GM13976 (cell line): ENCODE results near the gene TMEM240.

Experiments used
- DNase-seq: peaks from one replicate; pipeline ENCODE4 v3.0.0; 2012; ENCODE audit warnings: low spot score
- CTCF ChIP-seq: IDR thresholded peaks from 2 replicates; pipeline ENCODE4 v1.5.1; 2012; ENCODE audit warnings: borderline replicate concordance, mild to moderate bottlenecking; ENCODE audit not compliant: insufficient read depth; ENCODE audit errors: extremely low read depth, missing control alignments, control extremely low read depth
- in situ Hi-C: fragments of 300-500 bp; cut with MboI; formaldehyde crosslinking; loops from one replicate; pipeline ENCODE4 v1.12.0; 2022; ENCODE audit warnings: low sequenced_read_pairs, mixed read lengths, inconsistent platforms; ENCODE audit not compliant: unreplicated experiment

The TMEM240 gene

GRCh38 chr1:1539310-1540089 is 924 bp downstream of the TMEM240 start:
- no peak for TF ChIP-seq CTCF
- no peak for DNase-seq
- in situ Hi-C loops = no loop called here

GRCh38 chr1:1538989-1539309 is 1.5 kb downstream of the TMEM240 start:
- TF ChIP-seq CTCF = no peak
- in situ Hi-C loops = no loop called here
- DNase-seq = no peak

- in situ Hi-C loops = no loop called here
- TF ChIP-seq CTCF = no peak
- DNase-seq = no peak
These were observed 2.1 kb downstream of the TMEM240 start for GRCh38 chr1:1538334-1538733.

GRCh38 chr1:1537626-1538250 is 2.7 kb downstream of the TMEM240 start:
- in situ Hi-C loops = no loop called here
- TF ChIP-seq CTCF = no peak
- no peak for DNase-seq

GRCh38 chr1:1536938-1537546 is 3.4 kb downstream of the TMEM240 start:
- in situ Hi-C loops = no loop called here
- DNase-seq = no peak
- no peak for TF ChIP-seq CTCF

- no peak for TF ChIP-seq CTCF
- DNase-seq = no peak
- in situ Hi-C loops = no loop called here
These were observed 4.1 kb downstream of the TMEM240 start for GRCh38 chr1:1536019-1536937.
